ENCODE data around the gene TMUB2.

TMUB2 gene

DNA sequence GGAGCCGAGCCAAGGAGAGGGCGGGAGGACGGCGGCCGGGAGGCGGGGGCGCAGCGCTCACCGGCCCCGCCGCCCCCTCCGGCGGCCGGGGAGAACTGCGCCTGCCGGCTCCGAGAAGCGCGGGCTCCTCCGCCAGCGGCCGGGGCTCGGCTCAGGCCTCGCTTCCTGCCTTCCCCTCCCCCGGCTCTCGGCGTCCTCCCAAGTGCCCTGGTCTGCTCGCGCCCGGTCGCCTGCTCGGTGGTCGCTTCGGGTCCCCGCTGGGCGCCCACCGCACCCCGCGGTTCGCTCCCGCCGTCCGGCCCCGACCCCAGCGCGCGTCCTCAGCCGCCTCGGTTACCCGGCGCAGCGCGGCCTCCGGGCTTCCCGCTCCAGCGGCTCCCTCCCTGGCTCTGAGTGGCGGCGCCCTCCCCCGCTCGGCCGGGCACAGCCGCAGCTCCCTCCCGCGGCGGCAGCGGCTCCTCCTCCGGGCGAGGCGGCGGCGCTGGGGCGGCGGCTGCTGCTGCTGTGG is 32.4 kb downstream of the TMUB2 start:
- peak overlapping the region; percentile 99 for H3K27ac ChIP-seq
- peak; percentile 72 for DNase-seq (ENCODE audit: low spot score)
- TF ChIP-seq, protein P1, sequence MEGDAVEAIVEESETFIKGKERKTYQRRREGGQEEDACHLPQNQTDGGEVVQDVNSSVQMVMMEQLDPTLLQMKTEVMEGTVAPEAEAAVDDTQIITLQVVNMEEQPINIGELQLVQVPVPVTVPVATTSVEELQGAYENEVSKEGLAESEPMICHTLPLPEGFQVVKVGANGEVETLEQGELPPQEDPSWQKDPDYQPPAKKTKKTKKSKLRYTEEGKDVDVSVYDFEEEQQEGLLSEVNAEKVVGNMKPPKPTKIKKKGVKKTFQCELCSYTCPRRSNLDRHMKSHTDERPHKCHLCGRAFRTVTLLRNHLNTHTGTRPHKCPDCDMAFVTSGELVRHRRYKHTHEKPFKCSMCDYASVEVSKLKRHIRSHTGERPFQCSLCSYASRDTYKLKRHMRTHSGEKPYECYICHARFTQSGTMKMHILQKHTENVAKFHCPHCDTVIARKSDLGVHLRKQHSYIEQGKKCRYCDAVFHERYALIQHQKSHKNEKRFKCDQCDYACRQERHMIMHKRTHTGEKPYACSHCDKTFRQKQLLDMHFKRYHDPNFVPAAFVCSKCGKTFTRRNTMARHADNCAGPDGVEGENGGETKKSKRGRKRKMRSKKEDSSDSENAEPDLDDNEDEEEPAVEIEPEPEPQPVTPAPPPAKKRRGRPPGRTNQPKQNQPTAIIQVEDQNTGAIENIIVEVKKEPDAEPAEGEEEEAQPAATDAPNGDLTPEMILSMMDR (conservative IDR thresholded peaks at IDR 0.05; ENCODE audit: low read depth), result no peak; the same call in 1 of the 2 replicates
- ChIA-PET POLR2A (ENCODE audit: low non-redundant PET) (no interaction called here), CTCF (interaction anchor here (0.6 to 1.1 kb wide), 5 partner anchors 9 to 112 kb away, joined by 3 to 5 read pairs (median 3); partner anchors contain the start of gene SLC25A39)

DNA sequence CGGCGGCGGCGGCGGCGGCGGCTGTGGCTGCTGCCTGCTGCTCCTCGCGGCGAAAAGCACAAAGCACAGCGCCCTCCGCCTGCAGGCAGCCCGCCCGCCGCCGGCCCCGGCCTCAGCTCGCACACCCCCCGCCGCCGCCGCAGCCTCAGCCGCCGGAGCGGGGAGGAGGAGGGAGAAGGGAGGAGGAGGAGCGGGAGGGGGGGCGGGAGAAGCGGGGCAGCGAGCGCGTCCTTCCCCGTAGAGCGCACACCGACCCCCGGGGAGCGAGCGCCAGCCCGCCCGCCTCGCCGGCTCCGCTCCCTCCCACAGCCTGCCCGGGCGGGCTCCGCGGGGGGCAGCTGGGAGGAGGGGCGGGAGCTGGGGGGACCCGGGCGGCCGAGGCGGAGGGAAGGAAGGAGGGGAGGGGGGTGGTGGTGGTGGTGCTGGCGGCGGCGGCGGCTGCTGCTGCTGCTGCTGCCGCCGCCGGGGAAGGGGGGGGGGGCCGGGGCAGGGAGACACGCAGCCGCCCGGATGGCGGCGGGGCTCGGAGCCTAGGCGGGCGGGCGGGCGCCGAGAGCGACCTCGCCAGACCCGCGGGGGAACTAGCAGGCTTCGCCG is 32.9 kb downstream of the TMUB2 start, which contains the start of gene UBTF:
UBTF (minus strand) TSS at position 60 of the 597 bp plus-strand sequence. CDS start 1,446 bp downstream, outside the sequence.
- peak within 1 kb of the TSS; percentile 99 for H3K27ac ChIP-seq
- DNase-seq (ENCODE audit: low spot score), result peak; percentile 40
- TF ChIP-seq, protein P1 (conservative IDR thresholded peaks at IDR 0.05; ENCODE audit: low read depth), result no peak
- CTCF ChIA-PET, result interaction anchor here (0.6 to 1.1 kb wide), 5 partner anchors 9 to 111 kb away, joined by 3 read pairs; no protein-coding TSS in a partner anchor
- POLR2A ChIA-PET (ENCODE audit: low non-redundant PET), result no interaction called here

DNA sequence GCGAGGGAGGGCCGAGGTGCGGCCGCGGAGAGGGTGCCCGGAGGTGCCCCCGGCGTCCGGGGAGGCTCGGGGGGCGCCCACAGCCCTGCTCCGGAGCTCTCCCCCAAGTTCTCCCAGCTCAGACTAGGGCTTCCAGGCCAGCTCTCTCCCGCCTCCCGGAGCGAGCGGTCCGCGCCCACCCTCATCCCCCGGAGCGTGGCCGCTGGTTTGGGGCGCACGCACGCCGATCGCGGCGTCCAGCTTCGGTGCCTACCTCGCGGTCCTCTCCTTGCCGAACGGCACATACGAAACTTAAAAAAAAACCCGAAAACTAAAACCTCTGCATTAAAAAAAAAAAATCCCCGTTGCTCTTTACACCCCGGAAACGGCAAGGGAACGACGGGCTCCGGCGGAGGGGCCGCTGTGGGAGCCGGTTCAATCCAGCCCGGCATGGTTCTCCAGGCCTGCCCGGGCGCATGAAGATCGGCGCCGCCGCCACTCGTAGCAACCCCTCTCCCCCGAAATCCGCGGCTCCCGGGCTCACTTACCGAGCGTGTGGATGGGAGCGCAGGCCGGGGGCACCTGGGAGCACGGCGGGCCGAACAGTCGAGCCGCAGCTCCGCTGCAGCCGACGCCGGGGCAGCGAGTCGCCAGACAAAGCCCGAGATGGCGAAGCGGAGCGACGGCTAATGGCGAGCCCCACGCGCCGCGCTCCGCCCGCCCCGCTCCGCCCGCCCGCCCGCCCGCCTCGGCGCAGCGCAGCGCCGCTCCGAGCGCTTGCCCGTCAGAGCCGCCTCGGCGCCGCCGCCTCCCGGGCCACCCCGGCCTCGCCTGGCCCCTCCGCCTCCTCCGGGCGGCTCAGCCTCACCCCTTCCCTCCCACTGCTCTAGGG is 33.7 kb downstream of the TMUB2 start:
- ChIA-PET POLR2A (ENCODE audit: low non-redundant PET) (interaction anchor here (1.4 kb wide), 1 partner anchor 106 kb away, joined by 3 read pairs; no protein-coding TSS in a partner anchor), CTCF (interaction anchor here (0.5 to 1.1 kb wide), 7 partner anchors 10 to 130 kb away, joined by 3 to 6 read pairs (median 3); no protein-coding TSS in a partner anchor)
- peak; percentile 38 for DNase-seq (ENCODE audit: low spot score)
- H3K27ac ChIP-seq, result peak overlapping the region; percentile 99
- TF ChIP-seq, protein P1 (conservative IDR thresholded peaks at IDR 0.05; ENCODE audit: low read depth), result no peak

DNA sequence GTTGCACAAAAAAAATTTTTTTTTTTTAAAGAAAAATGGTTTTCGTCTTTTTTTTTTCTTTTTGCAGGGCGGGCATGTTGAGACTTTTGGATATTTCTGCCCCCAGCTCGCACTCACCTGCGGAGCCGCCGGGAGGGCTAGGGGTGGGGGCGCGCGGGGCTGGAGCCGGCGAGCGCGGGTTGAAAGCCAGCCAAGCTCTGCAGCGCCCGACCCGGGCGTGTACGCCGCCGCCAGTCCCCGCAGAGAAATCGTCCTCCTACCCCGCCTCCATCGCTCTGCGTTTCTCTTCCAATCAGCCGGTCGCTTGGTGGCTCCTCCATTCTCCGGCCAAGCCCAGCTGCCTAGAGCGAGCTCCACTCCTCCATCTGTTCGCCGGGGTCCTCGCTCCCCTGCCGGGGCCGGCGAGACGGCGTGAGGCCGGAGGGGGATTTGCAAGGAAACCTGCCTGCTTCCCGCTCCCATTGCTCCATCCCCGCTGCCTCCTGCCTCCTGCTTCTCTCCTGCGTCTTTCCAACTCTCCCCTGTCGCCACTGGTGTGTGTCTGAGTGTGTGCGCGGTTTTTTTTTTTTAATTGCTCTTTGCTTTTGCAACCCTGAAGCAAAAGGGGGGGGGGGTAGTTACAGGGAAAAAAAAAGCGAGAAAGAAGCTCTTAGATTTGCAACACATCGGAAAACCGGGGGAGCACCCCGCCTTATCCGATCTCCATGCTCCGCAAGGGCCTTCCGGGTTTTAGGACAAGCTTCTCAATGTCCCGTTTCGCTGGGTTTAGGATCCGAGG is 34.5 kb downstream of the TMUB2 start:
- peak overlapping the region; percentile 99 for H3K27ac ChIP-seq
- ChIA-PET CTCF (interaction anchor here (0.5 to 1.0 kb wide), 7 partner anchors 14 to 458 kb away, joined by 3 to 6 read pairs (median 3); partner anchors contain the start of gene GRN), POLR2A (ENCODE audit: low non-redundant PET) (interaction anchor here (0.5 to 1.4 kb wide), 6 partner anchors 34 to 931 kb away, joined by 3 to 4 read pairs (median 3); no protein-coding TSS in a partner anchor)
- DNase-seq (ENCODE audit: low spot score), result peak; percentile 70
- TF ChIP-seq, protein P1 (conservative IDR thresholded peaks at IDR 0.05; ENCODE audit: low read depth), result no peak

DNA sequence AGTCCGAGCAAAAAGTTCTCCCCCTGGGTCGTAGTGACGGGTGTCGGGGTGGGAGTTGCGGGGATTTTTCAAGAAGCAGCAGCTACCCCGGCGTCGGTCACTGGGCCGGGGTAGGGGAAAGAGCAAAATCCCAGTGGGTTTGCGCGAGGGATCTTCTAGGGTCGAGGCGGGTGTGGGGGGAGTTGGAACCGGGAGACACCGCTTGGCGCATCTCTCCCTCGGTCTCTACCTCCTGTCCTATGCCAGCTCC is 35.0 kb downstream of the TMUB2 start:
- peak; percentile 18 for DNase-seq (ENCODE audit: low spot score)
- TF ChIP-seq, protein P1 (conservative IDR thresholded peaks at IDR 0.05; ENCODE audit: low read depth), result no peak
- ChIA-PET CTCF (interaction anchor here (0.6 to 1.0 kb wide), 6 partner anchors 104 to 671 kb away, joined by 3 to 5 read pairs (median 4); partner anchors contain the start of gene GRN), POLR2A (ENCODE audit: low non-redundant PET) (interaction anchor here (0.5 to 1.4 kb wide), 6 partner anchors 33 to 930 kb away, joined by 3 to 4 read pairs (median 3); no protein-coding TSS in a partner anchor)
- peak overlapping the region; percentile 99 for H3K27ac ChIP-seq
